ENCODE data around the gene CXCL10.

DNA sequence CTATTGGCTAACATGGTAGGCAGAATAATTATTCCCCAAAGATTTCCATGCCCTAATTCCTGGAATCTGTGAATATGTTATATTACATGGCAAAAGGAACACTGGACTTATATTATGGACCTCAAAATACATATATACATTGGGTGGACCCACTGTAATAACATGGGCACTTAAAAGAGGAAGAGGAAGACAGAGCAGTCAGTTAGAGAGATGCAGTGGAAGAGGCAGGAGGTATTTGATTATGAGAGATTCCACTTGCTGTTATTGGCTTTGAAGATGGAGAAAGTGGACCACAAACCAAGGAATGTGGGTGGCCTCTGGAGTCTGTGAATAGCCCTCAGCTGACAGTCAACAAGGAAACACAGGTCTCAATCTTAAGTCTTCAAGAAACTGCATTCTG is 37.2 kb upstream of the CXCL10 start:
- TF ChIP-seq, protein P1, sequence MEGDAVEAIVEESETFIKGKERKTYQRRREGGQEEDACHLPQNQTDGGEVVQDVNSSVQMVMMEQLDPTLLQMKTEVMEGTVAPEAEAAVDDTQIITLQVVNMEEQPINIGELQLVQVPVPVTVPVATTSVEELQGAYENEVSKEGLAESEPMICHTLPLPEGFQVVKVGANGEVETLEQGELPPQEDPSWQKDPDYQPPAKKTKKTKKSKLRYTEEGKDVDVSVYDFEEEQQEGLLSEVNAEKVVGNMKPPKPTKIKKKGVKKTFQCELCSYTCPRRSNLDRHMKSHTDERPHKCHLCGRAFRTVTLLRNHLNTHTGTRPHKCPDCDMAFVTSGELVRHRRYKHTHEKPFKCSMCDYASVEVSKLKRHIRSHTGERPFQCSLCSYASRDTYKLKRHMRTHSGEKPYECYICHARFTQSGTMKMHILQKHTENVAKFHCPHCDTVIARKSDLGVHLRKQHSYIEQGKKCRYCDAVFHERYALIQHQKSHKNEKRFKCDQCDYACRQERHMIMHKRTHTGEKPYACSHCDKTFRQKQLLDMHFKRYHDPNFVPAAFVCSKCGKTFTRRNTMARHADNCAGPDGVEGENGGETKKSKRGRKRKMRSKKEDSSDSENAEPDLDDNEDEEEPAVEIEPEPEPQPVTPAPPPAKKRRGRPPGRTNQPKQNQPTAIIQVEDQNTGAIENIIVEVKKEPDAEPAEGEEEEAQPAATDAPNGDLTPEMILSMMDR (IDR thresholded peaks at IDR 0.05), result no peak
- TF ChIP-seq POLR2A (IDR thresholded peaks at IDR 0.05), result no peak
- TF ChIP-seq POLR2AphosphoS5 (IDR thresholded peaks at IDR 0.05), result no peak
- no peak for TF ChIP-seq EP300 (IDR thresholded peaks at IDR 0.05; ENCODE audit: low read depth)

Measured in transverse colon (tissue), 4 donors.